ENCODE results near the gene SLC66A3.

The SLC66A3 gene

DNA sequence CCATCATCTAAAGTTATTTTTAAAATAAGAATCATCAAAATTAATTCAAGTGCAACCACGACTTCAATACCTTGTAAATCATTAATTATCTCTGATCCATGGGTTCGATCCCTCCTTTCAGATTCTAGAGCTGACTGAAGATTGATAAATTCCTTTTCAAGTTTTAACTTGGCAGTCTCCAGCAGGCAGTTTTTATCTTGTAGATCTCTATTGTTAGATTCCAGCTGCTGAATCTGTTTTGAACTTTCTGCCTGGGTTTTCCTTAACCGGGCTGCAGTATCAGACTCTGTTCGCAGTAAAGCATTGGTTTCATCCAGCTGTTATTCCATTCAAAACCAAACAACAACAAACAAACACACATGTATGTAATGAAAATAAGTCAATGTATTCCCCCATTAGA, 59.5 kb downstream of the SLC66A3 start:
- DNase-seq (ENCODE audit: low spot score) = no peak

DNA sequence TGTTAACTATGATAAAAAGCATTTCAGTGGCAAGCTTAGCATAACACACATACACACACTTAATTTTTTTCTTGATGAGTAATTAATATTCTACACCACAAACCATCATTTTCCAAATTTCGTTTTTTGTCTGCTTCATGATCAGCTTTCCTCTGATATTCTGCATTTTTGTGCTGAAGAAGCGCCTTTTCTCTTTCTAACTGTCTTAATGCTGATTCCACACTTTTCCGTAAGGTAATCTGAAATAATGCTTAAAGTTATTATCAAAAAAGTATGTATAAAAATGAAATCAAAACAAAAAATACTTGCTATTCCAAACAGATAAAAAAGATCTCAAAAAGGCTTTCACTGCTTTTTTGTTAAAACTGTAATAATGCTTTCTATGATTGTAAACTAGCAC, 60.1 kb downstream of the SLC66A3 start:
- no peak for DNase-seq (ENCODE audit: low spot score)

DNA sequence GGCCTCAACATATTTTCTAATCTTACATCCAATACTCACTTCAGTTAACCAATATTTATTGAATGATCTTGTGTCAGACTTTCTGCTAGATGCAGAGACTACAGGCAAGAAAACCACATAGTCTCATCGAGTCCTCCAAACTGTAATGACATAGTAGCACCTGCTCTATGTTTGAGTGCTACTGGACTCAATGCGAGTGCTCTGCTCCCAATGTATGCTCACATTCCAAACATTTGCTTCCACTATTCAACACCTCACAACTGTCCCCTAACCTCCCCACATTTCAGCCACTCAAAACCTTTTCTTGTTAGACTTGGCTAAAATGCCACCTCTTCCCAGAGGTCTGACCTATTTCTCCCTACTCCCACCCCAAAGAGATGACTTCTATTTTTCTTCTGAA, 65.2 kb downstream of the SLC66A3 start:
- no peak for DNase-seq (ENCODE audit: low spot score)

DNA sequence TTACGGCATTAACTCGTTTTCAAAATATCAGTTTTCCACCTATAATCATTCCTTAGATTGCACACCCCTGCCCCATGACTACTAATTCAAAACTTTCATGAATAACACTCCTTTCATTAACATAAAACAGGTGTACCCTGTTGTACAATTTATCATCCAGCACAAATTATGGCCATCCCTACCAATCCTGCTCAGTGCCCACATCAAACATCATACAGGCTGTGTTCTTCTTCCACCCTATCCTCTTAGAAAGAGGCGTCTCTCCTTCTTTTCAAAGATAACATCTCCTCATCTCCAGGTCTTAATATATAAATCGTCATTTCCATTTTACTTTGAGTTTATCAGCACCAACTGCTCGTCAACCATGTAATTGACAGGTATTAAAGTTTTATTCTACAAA, 67.6 kb downstream of the SLC66A3 start:
- no peak for DNase-seq (ENCODE audit: low spot score)

GRCh38 chr2:11224887-11225286, 69.6 kb downstream of the SLC66A3 start:
- no peak for DNase-seq (ENCODE audit: low spot score)

GRCh38 chr2:11227595-11227994, 72.3 kb downstream of the SLC66A3 start:
- no peak for DNase-seq (ENCODE audit: low spot score)
